IgD-negative memory B cell (primary cell): ENCODE measurements around the gene CENPP. TPM values are rescaled to one million over a fixed set of nuclear protein-coding genes. Genes with fewer than 3 reads are reported as not detected.
"Not testable (repeated sequence)": the region's sequence is repeated elsewhere in the genome, so short reads cannot be mapped to it uniquely, and the experiment has no call there.

Experiments
- H3K27ac Mint-ChIP-seq, 3 donors: one replicate each; pipeline ENCODE4 v1.8.0; 2020 to 2022; ENCODE audit warnings: mild to moderate bottlenecking in 3 of 3, mixed read lengths in 3 of 3, moderate library complexity in 1 of 3
- H3K27me3 Mint-ChIP-seq: one replicate; pipeline ENCODE4 v1.8.0; 2021; ENCODE audit warnings: mixed read lengths
- H3K36me3 Mint-ChIP-seq: one replicate; pipeline ENCODE4 v1.8.0; 2020; ENCODE audit warnings: mild to moderate bottlenecking, mixed read lengths
- H3K4me1 Mint-ChIP-seq, 3 donors: one replicate each; pipeline ENCODE4 v1.8.0; 2020 to 2022; ENCODE audit warnings: mixed read lengths in 3 of 3, mild to moderate bottlenecking in 1 of 3
- H3K4me3 Mint-ChIP-seq, 4 donors: one replicate each; pipeline ENCODE4 v1.8.0; 2020 to 2022; ENCODE audit warnings: mild to moderate bottlenecking in 4 of 4, mixed read lengths in 4 of 4, moderate library complexity in 3 of 4
- H3K9me3 Mint-ChIP-seq, 3 donors: one replicate each; pipeline ENCODE4 v1.8.0; 2020 to 2021; ENCODE audit warnings: mixed read lengths in 3 of 3, mild to moderate bottlenecking in 1 of 3
- polyA plus RNA-seq: library from polyadenylated mRNA; unstranded; fragments of 300-500 nt; fragmentation: Illumina TruSeq; gene quantifications from one replicate; pipeline ENCODE4 v1.2.3, GENCODE V29; 2021

Gene CENPP
- polyA plus RNA-seq, 1 donor from 2014 or later = 1.9 TPM

DNA sequence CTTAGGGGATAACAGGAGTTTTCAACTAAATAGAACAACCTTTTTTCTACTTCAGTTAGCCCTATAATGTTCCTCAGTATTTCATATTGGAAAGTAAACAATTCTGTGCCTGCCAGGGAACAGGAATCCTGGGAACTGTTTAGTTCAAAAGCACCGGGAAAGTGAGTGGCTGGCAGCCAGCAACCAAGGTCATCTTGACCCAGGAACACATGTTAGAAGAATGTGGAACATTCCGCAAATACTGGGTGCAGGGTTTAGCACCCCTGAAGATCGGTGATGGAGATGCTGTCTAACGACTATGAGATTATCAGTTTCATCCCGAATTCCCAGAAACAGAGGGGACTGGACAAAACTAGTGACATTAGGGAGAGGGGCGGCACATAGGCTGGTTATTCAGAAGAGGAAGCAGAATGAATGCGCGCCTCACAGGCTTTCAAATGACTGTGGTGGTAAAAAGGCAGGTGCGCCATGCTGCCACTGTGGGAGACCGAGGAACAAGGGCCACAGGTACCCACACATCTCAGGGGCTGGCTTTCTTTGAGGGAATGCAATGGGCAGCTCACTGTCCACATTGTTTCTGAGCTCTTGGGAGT is 293.0 kb downstream of the CENPP start:
- Mint-ChIP-seq H3K27me3 (no peaks in the 10 kb centered on the region), H3K9me3 (no peaks in the 10 kb centered on the region), H3K4me3 (no peak overlapping the region), H3K27ac (no peak overlapping the region), H3K4me1 (no peaks in the 10 kb centered on the region), H3K36me3 (peaks cover 4% of the 10 kb centered on the region)

DNA sequence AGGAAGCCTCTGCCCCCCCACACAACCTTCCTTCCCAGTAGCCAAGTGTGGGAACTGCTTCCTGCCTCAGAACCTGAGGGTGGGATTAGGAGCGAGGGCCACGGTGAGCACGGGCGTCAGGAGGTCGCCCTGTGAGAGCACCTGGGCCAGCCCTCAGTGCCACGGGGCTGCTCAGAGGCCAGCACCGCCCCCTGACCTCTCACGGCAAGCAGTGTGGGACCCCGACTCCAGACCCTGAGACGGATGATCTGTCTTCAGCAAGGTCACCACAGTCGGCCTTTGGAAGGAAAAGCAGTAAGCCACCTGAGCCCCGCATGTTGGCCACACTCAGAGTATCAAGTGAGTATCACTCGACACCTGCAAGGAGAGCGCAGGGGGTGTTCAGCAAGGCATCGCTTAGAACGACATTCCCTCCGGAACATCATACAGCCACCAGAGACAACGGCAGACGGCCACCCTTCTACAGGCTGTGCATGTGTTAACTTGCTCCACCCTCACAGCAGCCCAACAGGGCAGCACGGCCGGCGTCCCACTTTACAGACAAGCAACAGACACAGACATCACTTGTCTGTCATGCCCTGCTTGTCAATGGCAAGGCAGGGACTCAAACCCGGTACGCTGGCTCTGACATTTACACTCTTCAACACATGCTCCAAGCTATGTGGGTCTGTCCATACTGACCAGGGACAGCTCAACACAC is 294.0 kb downstream of the CENPP start:
- no peak overlapping the region for H3K27ac Mint-ChIP-seq
- no peaks in the 10 kb centered on the region for H3K9me3 Mint-ChIP-seq
- no peaks in the 10 kb centered on the region for H3K27me3 Mint-ChIP-seq
- H3K4me3 Mint-ChIP-seq = no peak overlapping the region
- no peaks in the 10 kb centered on the region for H3K4me1 Mint-ChIP-seq
- peaks cover 4% of the 10 kb centered on the region for H3K36me3 Mint-ChIP-seq

DNA sequence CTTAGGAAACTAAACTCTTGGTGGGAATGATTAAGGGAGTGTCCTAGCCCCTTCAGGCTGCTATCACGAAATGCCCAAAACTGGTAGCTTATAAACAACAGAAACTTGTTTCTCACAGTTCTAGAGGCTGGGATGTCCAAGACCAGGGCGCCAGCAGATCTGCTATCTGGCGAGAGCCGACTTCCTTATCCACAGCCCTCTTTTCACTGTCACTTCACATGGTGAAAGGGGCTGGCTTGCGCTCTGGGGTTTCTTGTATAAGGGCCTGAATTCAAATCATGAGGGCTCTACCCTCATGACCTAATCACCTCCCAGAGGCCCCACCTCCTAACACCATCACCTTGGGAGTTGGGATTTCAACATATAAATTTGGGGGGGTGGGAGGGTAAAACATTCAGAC is 295.1 kb downstream of the CENPP start:
- Mint-ChIP-seq H3K4me3 (no peak overlapping the region), H3K36me3 (peaks cover 4% of the 10 kb centered on the region), H3K27ac (no peak overlapping the region), H3K27me3 (no peaks in the 10 kb centered on the region), H3K4me1 (no peaks in the 10 kb centered on the region), H3K9me3 (no peaks in the 10 kb centered on the region)

DNA sequence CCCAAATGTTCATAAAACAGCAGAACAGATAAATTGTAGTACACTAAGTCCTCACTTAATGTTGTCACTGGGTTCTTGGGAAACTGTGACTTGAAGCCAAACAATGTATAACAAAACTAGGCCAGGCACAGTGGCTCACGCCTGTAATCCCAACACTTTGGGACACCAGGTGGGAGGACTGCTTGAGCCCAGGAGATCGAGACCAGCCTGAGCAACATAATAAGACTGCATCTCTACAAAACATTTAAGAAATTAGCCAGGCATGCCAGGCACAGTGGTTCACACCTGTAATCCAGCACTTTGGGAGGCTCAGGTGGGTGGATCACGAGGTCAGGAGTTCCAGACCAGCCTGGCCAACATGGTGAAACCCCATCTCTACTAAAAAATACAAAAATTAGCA is 298.2 kb downstream of the CENPP start:
- not testable (repeated sequence) for H3K27me3 Mint-ChIP-seq, H3K27ac Mint-ChIP-seq

DNA sequence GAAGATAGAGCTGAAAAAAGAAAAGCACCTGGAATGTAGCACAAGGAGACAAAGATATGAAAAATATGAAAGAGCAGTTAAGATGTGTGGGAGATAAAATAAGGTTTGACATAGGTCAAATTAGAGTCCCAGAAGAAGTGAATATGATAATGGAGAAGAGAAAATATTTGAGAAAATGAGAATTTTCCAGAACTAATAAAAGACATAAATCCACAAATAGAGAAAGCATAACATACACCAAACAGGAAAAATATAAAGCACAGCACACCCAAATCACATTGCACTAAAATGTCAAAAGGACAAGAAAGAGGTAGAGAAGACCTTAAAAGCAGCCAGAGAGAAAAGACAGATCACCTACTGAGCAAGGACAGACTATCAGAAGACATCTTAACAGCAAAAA is 300.7 kb downstream of the CENPP start:
- Mint-ChIP-seq H3K4me3 (no peak overlapping the region), H3K36me3 (peaks cover 12% of the 10 kb centered on the region), H3K27ac (no peak overlapping the region), H3K9me3 (peaks cover 0 to 2% (median 0%) of the 10 kb centered on the region in 3 donors), H3K4me1 (peaks cover 0 to 3% (median 2%) of the 10 kb centered on the region in 3 donors), H3K27me3 (no peaks in the 10 kb centered on the region)

More for the DNA sequence above, 298.2 kb downstream of the CENPP start:
- H3K4me3 Mint-ChIP-seq, H3K4me1 Mint-ChIP-seq, H3K36me3 Mint-ChIP-seq, H3K9me3 Mint-ChIP-seq: not testable (repeated sequence)

DNA sequence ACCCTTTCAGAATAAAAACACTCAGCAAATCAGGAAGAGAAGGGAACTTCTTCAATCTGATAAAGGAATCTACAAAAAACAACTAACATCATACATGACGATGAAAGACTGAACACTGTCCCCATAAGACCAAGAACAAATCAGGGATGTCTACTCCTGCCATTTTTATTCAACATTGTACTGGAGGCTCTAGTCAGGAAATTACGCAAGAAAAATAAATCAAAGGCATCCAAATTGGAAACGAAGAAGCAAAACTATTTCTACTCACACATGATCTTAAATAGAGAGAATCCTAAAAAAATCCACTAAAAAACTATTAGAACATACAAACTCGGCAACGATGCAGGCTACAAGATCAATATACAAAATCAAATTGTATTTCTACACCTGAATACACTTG is 301.9 kb downstream of the CENPP start:
- Mint-ChIP-seq H3K4me3 (no peak overlapping the region), H3K9me3 (peaks cover 0 to 2% (median 0%) of the 10 kb centered on the region in 3 donors), H3K4me1 (peaks cover 0 to 3% (median 2%) of the 10 kb centered on the region in 3 donors), H3K36me3 (peaks cover 12% of the 10 kb centered on the region), H3K27ac (no peak overlapping the region), H3K27me3 (no peaks in the 10 kb centered on the region)

DNA sequence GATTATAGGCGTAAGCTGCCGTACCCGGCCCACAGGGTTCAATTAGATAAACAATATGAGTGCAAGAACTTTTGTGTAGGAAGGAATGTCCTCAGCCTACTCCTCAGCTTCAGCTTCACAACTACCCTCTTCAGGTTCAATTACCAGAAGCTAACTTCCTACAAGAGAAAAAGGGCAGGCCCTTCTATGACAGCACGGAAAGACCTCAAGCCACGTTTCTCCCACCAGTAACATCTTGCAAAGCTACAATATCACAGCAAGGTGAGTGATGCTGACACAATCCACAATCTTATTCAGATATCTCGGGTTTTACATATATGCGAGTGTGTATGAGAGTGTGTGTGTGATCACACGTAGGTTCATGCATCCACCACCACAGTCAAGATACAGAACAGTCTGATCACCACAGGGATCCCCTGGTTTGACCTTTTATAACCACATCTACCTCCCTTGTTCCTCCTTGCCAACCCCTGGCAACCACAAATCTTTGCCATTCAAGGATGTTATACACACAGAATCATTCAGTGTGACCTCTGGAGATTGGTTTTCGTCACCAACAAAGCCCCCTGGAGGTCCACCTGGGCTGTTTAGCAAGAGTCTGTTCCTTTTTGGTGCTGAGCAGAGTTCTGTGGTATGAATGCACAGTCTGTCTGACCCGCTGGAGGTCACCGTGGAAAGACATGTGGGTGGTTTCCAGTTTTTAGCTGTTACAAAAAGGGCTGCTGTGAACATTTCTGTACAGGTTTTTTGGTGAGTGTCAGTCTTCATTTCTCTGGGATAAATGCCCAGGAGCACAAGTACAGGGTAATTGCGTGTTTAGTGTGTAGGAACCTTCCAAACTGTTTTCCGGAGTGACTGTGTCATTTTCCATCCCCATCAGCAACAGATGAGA is 305.9 kb downstream of the CENPP start:
- peaks cover 0 to 2% (median 0%) of the 10 kb centered on the region in 3 donors for H3K9me3 Mint-ChIP-seq
- H3K27ac Mint-ChIP-seq = no peak overlapping the region
- H3K36me3 Mint-ChIP-seq = peaks cover 10% of the 10 kb centered on the region
- H3K4me3 Mint-ChIP-seq = no peak overlapping the region
- H3K27me3 Mint-ChIP-seq = no peaks in the 10 kb centered on the region
- H3K4me1 Mint-ChIP-seq = peaks cover 0 to 3% (median 2%) of the 10 kb centered on the region in 3 donors

DNA sequence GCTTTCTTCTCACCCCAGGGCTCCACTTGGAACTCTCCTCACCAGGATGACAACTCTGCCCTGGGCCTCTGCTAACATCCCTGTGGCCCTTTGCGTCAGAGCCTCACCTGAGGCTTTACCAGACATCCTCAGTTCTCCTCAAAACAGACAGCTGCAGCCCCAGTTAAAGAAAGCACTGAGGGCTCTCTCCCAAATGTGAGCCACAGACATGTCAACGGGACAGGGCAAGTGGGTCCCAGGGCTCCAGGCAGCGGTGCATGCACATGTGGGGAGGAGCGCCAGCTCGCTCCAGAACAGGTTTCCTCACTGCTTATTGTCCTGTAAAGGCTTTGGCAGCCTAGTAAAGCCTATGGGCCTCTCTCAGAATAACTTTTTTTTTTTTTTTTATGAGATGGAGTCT is 306.9 kb downstream of the CENPP start:
- H3K27ac Mint-ChIP-seq = no peak overlapping the region
- H3K4me1 Mint-ChIP-seq = peaks cover 0 to 3% (median 2%) of the 10 kb centered on the region in 3 donors
- peaks cover 12% of the 10 kb centered on the region for H3K36me3 Mint-ChIP-seq
- no peaks in the 10 kb centered on the region for H3K27me3 Mint-ChIP-seq
- H3K9me3 Mint-ChIP-seq = peaks cover 0 to 2% (median 0%) of the 10 kb centered on the region in 3 donors
- peak overlapping the region in 1 of 4 donors; percentile 68 for H3K4me3 Mint-ChIP-seq

DNA sequence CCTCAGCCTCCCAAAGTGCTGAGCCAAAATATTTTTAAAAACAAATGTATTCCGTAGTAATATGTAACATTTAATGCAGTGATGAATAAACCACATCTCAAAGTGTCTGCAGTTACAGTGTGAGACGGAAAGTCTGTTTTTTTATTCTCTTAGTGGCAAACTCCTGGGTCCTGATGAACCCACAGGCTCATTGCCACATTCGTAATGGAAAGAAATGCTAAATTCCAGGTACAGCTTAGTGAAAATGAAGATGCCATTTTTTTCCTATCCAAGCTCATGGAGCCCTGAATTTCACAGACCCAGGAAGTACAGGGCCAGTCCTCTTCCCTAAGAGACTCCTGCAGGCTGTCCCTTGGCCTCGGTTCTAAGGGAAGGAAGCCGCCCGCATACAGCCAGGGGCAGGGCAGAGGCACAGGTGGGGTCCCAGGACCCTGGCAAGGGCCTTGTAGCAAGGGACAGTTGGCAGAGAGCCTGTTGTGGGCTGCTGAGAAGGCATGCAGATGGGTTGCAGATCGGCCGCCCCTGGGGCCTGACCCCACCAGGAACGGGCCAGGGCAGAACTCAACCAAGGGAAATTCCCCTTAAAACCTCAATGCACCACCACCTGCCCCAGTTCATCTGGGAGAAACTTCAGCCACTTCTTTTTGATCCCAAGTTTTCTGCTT is 308.0 kb downstream of the CENPP start:
- Mint-ChIP-seq H3K9me3 (peaks cover 0 to 2% (median 0%) of the 10 kb centered on the region in 3 donors), H3K36me3 (peaks cover 16% of the 10 kb centered on the region), H3K4me3 (no peak overlapping the region), H3K27ac (no peak overlapping the region), H3K4me1 (peaks cover 0 to 3% (median 0%) of the 10 kb centered on the region in 3 donors), H3K27me3 (no peaks in the 10 kb centered on the region)

DNA sequence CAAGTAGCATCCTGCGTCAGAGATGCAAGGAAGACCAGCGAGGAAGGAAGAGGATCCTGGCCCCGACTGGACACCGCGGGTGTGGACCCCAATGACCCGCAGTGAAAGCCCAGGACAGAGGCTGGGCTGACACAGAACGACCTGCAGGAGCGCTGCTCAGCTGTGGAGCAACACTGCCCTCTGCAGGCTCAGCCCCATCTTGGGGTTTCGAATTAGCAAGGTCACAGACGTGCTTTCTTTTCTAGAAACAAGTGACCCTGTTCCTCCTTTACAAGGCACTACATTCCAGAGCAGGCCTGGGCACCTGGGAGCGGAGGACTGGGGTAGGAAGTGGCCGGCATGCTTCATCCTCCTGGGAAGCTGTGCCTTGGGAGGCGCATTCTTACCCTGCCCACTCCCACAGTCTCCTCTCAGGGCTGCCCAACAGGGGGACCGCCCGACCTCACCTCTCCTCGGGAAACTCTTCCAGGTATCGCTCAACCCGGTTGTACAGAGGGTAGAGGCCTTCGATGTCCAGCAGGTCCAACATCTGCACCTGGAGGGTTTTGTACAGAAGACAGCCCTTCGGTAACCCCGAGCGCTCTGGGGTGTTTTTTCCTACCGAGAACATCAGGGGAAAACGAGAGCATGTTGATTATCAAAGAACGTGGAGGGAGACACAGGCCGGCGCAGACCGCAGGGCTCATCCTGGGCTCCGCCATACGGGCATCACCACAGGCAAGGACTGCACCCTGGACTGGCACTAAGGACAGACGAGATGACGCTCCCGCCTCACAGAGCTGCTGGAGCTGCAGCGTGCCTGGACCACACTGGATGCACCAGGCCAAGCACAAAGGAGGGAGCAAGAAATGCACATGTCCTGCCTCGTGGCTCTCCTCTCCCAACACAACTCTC is 309.2 kb downstream of the CENPP start:
- peaks cover 11% of the 10 kb centered on the region for H3K36me3 Mint-ChIP-seq
- no peak overlapping the region for H3K27ac Mint-ChIP-seq
- H3K9me3 Mint-ChIP-seq = no peaks in the 10 kb centered on the region
- peaks cover 0 to 3% (median 0%) of the 10 kb centered on the region in 3 donors for H3K4me1 Mint-ChIP-seq
- no peak overlapping the region for H3K4me3 Mint-ChIP-seq
- H3K27me3 Mint-ChIP-seq = no peaks in the 10 kb centered on the region

DNA sequence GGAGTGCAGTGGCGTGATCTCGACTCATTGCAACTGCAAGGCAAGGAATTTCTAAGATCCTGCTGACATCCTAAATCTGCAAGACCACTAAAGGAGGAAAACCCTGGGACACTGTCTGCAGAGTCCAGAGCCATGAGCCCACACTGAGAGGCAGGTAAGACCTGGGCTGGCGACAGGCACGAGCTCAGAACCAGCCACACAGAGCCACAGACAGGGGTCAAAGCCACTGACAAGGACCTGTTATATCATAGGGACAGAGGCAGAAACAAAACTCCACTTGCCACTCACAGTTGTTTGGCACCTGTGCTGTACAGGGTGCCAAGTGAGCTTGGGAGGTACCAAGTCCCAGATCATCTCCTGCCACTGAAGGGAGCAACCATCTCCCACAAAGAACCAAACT is 310.0 kb downstream of the CENPP start:
- Mint-ChIP-seq H3K4me1 (peaks cover 0 to 3% (median 0%) of the 10 kb centered on the region in 3 donors), H3K4me3 (no peak overlapping the region), H3K9me3 (no peaks in the 10 kb centered on the region), H3K27ac (peak overlapping the region in 1 of 3 donors; percentile 46), H3K27me3 (no peaks in the 10 kb centered on the region), H3K36me3 (peaks cover 8% of the 10 kb centered on the region)

DNA sequence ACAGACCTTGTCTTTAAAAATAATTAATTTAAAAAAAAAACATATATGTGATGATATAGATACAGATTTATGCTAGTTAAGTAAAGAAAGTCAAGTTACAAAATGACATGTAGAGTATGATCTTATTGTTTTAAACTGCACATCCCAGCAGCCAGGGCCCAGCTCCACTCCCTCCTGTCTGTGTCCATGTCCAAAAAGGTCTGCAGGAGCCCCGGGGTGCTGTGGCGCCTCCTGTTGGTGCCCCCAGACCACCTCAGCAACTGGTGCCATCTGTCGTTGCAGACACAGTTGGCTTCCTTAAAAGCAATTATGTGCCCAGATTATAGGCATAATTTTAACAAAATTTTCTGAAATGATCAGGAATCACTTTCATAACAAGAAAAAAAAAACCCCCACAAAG is 310.9 kb downstream of the CENPP start:
- no peaks in the 10 kb centered on the region for H3K9me3 Mint-ChIP-seq
- no peak overlapping the region for H3K4me3 Mint-ChIP-seq
- peaks cover 0 to 3% (median 0%) of the 10 kb centered on the region in 3 donors for H3K4me1 Mint-ChIP-seq
- no peak overlapping the region for H3K27ac Mint-ChIP-seq
- H3K36me3 Mint-ChIP-seq = peaks cover 9% of the 10 kb centered on the region
- no peaks in the 10 kb centered on the region for H3K27me3 Mint-ChIP-seq

DNA sequence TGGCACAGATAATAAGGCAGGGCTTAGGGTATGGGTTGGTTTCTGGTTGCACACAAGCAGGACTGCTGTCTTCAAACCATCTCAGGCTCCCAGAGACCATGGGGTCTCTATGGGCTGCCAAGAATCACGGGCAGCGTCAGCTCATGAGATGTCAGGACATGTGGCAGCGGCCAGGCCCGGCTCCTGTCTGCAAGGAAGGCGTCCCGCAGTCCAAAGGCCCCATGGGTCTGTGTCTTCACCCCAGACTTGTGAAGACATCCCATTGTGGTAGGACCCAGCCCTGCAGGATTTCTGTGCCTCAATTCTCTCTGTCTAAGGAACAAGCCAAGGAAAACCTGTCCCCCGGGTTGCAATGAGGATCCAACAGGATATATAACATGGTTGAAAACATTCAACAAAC is 311.6 kb downstream of the CENPP start:
- Mint-ChIP-seq H3K4me3 (no peak overlapping the region), H3K27ac (no peak overlapping the region), H3K4me1 (peaks cover 0 to 3% (median 0%) of the 10 kb centered on the region in 3 donors), H3K9me3 (no peaks in the 10 kb centered on the region), H3K27me3 (no peaks in the 10 kb centered on the region), H3K36me3 (peaks cover 13% of the 10 kb centered on the region)
